Transverse colon (tissue), 4 donors: ENCODE measurements around the gene AP5M1. TPM values are rescaled to one million over a fixed set of nuclear protein-coding genes. Genes with fewer than 3 reads are reported as not detected.
"Not testable (repeated sequence)": the region's sequence is repeated elsewhere in the genome, so short reads cannot be mapped to it uniquely, and the experiment has no call there.

Experiments
- DNase-seq: peaks from one replicate; pipeline ENCODE4 v3.0.0-alpha.2; 2019
- H3K27ac ChIP-seq, 4 donors: fragments of 200-600 bp; sonication (generic); 2 replicates each; pipeline ENCODE4 v1.5.1; 2016 to 2018; ENCODE audit warnings: inconsistent platforms in 4 of 4
- H3K27me3 ChIP-seq: fragments of 200-600 bp; sonication (generic); 2 replicates; pipeline ENCODE4 v1.5.1; 2017; ENCODE audit warnings: inconsistent platforms
- H3K36me3 ChIP-seq, 4 donors: fragments of 200-600 bp; sonication (generic); 2 replicates each; pipeline ENCODE4 v1.5.1; 2017 to 2019; ENCODE audit warnings: inconsistent platforms in 4 of 4
- H3K4me1 ChIP-seq, 4 donors: fragments of 200-600 bp; sonication (generic); 2 replicates each; pipeline ENCODE4 v1.5.1; 2017 to 2020; ENCODE audit warnings: inconsistent platforms in 4 of 4
- H3K4me3 ChIP-seq, 4 donors: fragments of 200-600 bp; sonication (generic); 1 replicate in 1 of 4; 2 replicates in 3 of 4; pipeline versions ENCODE4 v1.5.1 to v1.6.1; 2017 to 2019; ENCODE audit warnings: inconsistent platforms in 4 of 4
- H3K9me3 ChIP-seq, 2 donors: fragments of 200-600 bp; sonication (generic); 2 replicates each; pipeline ENCODE4 v1.5.1; 2017 to 2019; ENCODE audit warnings: inconsistent platforms in 2 of 2
- CTCF ChIP-seq, 5 experiments: fragments of 200-600 bp in 3 of 5; fragments of 450-650 bp in 2 of 5; sonication (generic) in 3 of 5; IDR thresholded peaks; 1 replicate in 2 of 5; 2 replicates in 3 of 5; pipeline ENCODE4 v1.5.1; 2016 to 2017; ENCODE audit warnings: antibody characterized with exemption in 5 of 5, inconsistent platforms in 3 of 5, mild to moderate bottlenecking in 2 of 5, moderate library complexity in 1 of 5
- EP300 ChIP-seq: sonication (generic); formaldehyde crosslinking; IDR thresholded peaks from one replicate; pipeline ENCODE4 v1.6.1; 2017; ENCODE audit warnings: antibody characterized with exemption, low read depth
- POLR2A ChIP-seq: fragments of 450-650 bp; IDR thresholded peaks from one replicate; pipeline ENCODE4 v1.6.1; 2016; ENCODE audit warnings: antibody characterized with exemption, mild to moderate bottlenecking, moderate library complexity
- POLR2AphosphoS5 ChIP-seq, 3 donors: sonication (generic); formaldehyde crosslinking; IDR thresholded peaks; one replicate each; pipeline ENCODE4 v1.6.1; 2016; ENCODE audit warnings: antibody characterized with exemption in 3 of 3
- WGBS, 2 donors: methylation state at CpG; one replicate each; pipeline ENCODE4 v1.1.5; 2018; ENCODE audit warnings: low coverage in 1 of 2; 5-methylcytosine and 5-hydroxymethylcytosine counted together
- in situ Hi-C, 4 donors: fragments of 200-750 bp; cut with MboI; loops; one replicate each; pipeline versions ENCODE4 v1.15.0 to v1.15.1; 2017; ENCODE audit warnings: low sequenced_read_pairs in 3 of 4, low pct_ligation_motif_present in 1 of 4, low pct_unique_long_range_greater_than_20kb in 1 of 4
- intact Hi-C: fragments of 100-400 bp; cut with DNase I; formaldehyde crosslinking; loops from one replicate; pipeline ENCODE4 v1.15.1; 2023; ENCODE audit warnings: low total_unique reads
- total RNA-seq, 4 donors: library from RNA; depleted of rRNA; stranded (reverse); fragments of >200 nt; gene quantifications; one replicate each; pipeline ENCODE4 v1.1.0, GENCODE V29; 2016

The AP5M1 gene
- total RNA-seq, 4 donors from 2014 or later, result 45.9 to 143 (median 75.5) TPM

GRCh38 chr14:57245941-57246340 is 22.8 kb upstream of the AP5M1 start:
- 100% methylated on average over 2 of the region's 2 CpGs for WGBS, 2 donors
- intact Hi-C loops, result no loop called here
- no peak for TF ChIP-seq POLR2A
- TF ChIP-seq EP300, result no peak
- TF ChIP-seq POLR2AphosphoS5 (IDR thresholded peaks at IDR 0.05), result no peak
- no peak for TF ChIP-seq CTCF (IDR thresholded peaks at IDR 0.05)
- no peaks in the 10 kb centered on the region for H3K27me3 ChIP-seq
- no peaks in the 10 kb centered on the region for H3K9me3 ChIP-seq
- DNase-seq, result no peak
- in situ Hi-C loops, result no loop called here
- no peak overlapping the region for H3K4me3 ChIP-seq
- H3K36me3 ChIP-seq, result peaks cover 0 to 8% (median 2%) of the 10 kb centered on the region in 4 donors
- no peaks in the 10 kb centered on the region for H3K4me1 ChIP-seq
- no peak overlapping the region for H3K27ac ChIP-seq

DNA sequence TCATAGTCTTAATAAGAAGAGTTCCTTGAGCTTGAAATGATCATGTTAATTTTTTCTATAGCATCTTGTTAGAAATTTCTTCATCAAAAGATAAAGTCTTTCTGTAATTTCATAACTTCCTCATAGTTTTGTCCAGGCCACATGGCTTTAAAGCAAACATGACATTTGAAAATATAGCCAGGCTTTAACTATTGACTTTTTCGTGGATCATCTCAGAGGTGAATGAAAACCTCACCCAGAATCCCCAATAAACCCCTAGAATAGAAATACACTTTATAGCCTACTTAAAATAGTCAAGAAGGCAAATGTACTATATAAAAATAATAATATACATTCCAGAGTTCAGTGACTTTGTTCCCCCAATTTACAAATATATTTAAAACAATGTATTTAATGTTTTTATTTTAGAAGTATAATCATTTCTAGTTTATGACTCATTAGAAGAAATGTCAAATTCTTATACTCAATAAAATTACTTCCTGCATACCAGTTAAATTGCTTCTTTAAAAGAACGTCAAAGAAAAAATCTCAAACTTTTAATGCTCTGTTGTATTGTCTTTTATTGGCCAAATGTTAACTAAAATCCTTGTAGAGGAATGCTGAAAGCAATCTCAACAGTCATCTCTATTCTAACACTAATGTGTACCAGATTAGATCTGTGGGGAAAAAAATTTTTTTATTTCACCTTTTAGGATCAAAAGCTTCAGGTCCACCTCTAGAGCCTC is 21.7 kb upstream of the AP5M1 start:
- intact Hi-C loops, result no loop called here
- Histone ChIP-seq H3K4me1 (no peaks in the 10 kb centered on the region), H3K27me3 (no peaks in the 10 kb centered on the region), H3K27ac (no peak overlapping the region), H3K36me3 (peaks cover 0 to 8% (median 2%) of the 10 kb centered on the region in 4 donors), H3K4me3 (no peak overlapping the region), H3K9me3 (no peaks in the 10 kb centered on the region)
- WGBS, 2 donors, result 45 to 60% methylated on average over 2 of the region's 2 CpGs
- TF ChIP-seq EP300 (no peak), POLR2A (no peak), POLR2AphosphoS5 (IDR thresholded peaks at IDR 0.05) (no peak), CTCF (IDR thresholded peaks at IDR 0.05) (no peak)
- DNase-seq, result no peak
- in situ Hi-C loops, result no loop called here

GRCh38 chr14:57254884-57255283 is 13.9 kb upstream of the AP5M1 start:
- no peaks in the 10 kb centered on the region for H3K36me3 ChIP-seq
- H3K4me1 ChIP-seq, result no peaks in the 10 kb centered on the region
- intact Hi-C loops (no loop called here), in situ Hi-C loops (no loop called here)
- no peaks in the 10 kb centered on the region for H3K27me3 ChIP-seq
- no peaks in the 10 kb centered on the region for H3K9me3 ChIP-seq
- H3K4me3 ChIP-seq, result no peak overlapping the region
- no peak for DNase-seq
- no peak overlapping the region for H3K27ac ChIP-seq
- TF ChIP-seq POLR2AphosphoS5 (IDR thresholded peaks at IDR 0.05) (no peak), POLR2A (no peak), CTCF (IDR thresholded peaks at IDR 0.05) (no peak), EP300 (no peak)

DNA sequence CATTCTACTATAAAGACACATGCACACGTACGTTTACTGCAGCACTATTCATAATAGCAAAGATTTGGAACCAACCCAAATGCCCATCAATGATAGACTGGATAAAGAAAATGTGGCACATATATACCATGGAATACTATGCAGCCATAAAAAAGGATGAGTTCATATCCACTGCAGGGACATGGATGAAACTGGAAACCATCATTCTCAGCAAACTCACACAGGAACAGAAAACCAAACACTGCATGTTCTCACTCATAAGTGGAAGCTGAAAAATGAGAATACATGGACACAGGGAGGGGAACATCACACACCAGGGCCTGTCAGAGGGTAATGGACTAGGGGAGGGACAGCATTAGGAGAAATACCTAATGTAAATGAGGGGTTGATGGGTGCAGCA is 10.6 kb upstream of the AP5M1 start:
- WGBS, 2 donors, result 89% methylated on average over 2 of the region's 2 CpGs; no CpG with 5 or more reads in 1 of the 2 donors
- H3K9me3 ChIP-seq, H3K4me3 ChIP-seq, H3K36me3 ChIP-seq, H3K4me1 ChIP-seq, intact Hi-C loops, DNase-seq, H3K27me3 ChIP-seq, in situ Hi-C loops, H3K27ac ChIP-seq: not testable (repeated sequence)

DNA sequence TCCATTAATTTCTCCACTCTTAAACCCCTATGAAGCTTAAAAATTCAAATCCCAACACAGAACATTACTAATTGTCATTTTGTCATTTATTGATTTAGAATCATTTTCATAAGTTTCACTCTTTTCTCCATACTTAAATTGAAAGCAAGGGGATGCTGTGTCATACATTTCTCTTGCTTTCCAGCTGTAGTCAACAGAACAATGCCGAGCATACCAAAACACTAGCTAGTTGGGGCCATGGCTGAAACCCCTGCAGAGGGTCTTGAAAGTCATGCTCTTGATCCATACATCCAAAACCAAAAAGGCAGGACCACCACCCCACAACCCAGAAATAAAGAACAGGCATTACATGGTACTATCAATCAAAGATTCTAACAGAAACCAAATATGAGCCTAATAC is 9.1 kb upstream of the AP5M1 start:
- intact Hi-C loops, result no loop called here

More for the DNA sequence above, 9.1 kb upstream of the AP5M1 start:
- no peaks in the 10 kb centered on the region for H3K4me1 ChIP-seq
- 100% methylated on average over 1 of the region's 1 CpG for WGBS, 2 donors
- in situ Hi-C loops, result no loop called here
- no peaks in the 10 kb centered on the region for H3K27me3 ChIP-seq
- H3K9me3 ChIP-seq, result no peaks in the 10 kb centered on the region
- H3K4me3 ChIP-seq, result no peak overlapping the region
- no peak for DNase-seq
- TF ChIP-seq POLR2AphosphoS5 (IDR thresholded peaks at IDR 0.05) (no peak), CTCF (IDR thresholded peaks at IDR 0.05) (no peak)
- no peak overlapping the region for H3K27ac ChIP-seq
- no peaks in the 10 kb centered on the region for H3K36me3 ChIP-seq
